NCI-H1930 (cell line): ENCODE measurements around the gene EZH1.

ENCODE experiments used
- DNase-seq, 2 experiments: peaks; one replicate each; lab custom pipeline; 2025; lab: John Stamatoyannopoulos, UW

EZH1 gene

GRCh38 chr17:42744806-42745617 lies at the start of gene EZH1:
Gene EZH1, minus strand, starts transcription at chr17:42745040. Its CDS starts 16,099 bp downstream, at chr17:42728941.
- peak; percentile 79 to 91 for DNase-seq

GRCh38 chr17:42792545-42792944 lies 47.7 kb upstream of the EZH1 start:
- no peak for DNase-seq

- no peak for DNase-seq
Measured at GRCh38 chr17:42791948-42792347, 47.1 kb upstream of the EZH1 start.

GRCh38 chr17:42787266-42787665 lies 42.4 kb upstream of the EZH1 start:
- DNase-seq: no peak

- no peak for DNase-seq
Measured at GRCh38 chr17:42784811-42785592, 40.2 kb upstream of the EZH1 start.

- DNase-seq: no peak
Measured at GRCh38 chr17:42784409-42784808, 39.6 kb upstream of the EZH1 start.

- DNase-seq: no peak
Measured at GRCh38 chr17:42783791-42784138, 38.9 kb upstream of the EZH1 start.

- DNase-seq: no peak
Measured at GRCh38 chr17:42783062-42783790, 38.4 kb upstream of the EZH1 start.

GRCh38 chr17:42782166-42783061 lies 37.6 kb upstream of the EZH1 start:
- no peak for DNase-seq

GRCh38 chr17:42781639-42782165 lies 36.9 kb upstream of the EZH1 start:
- no peak for DNase-seq

GRCh38 chr17:42780851-42781638 lies 36.2 kb upstream of the EZH1 start:
- DNase-seq: no peak

- DNase-seq: no peak
Measured at GRCh38 chr17:42779936-42780850, 35.4 kb upstream of the EZH1 start, which contains the start of gene WNK4. Gene WNK4, plus strand, starts transcription at chr17:42780610. Its CDS starts 89 bp downstream, at chr17:42780699.

- DNase-seq: no peak
Measured at GRCh38 chr17:42779304-42779935, 34.6 kb upstream of the EZH1 start.

- no peak for DNase-seq
Measured at GRCh38 chr17:42778570-42778969, 33.7 kb upstream of the EZH1 start.

GRCh38 chr17:42775534-42776098 lies 30.8 kb upstream of the EZH1 start:
- DNase-seq: no peak

- DNase-seq: no peak
Measured at GRCh38 chr17:42774066-42774745, 29.4 kb upstream of the EZH1 start.

- DNase-seq: peak; percentile 68 to 78
Measured at GRCh38 chr17:42773290-42774035, 28.6 kb upstream of the EZH1 start, which contains the start of gene VPS25. Gene VPS25, plus strand, starts transcription at chr17:42773449. Its CDS starts 27 bp downstream, at chr17:42773476.
